ENCODE results near the gene PTGER2. TPM values are rescaled to one million over a fixed set of nuclear protein-coding genes. Genes with fewer than 3 reads are reported as not detected.

Gene PTGER2
- total and polyA plus RNA-seq, 5 donors = 0.32 to 1.6 (median 0.80) TPM

Other genes starting within 250 kb of the PTGER2 start
- 10 to 100 TPM; 22.5 to 38.1 (median 29.2) TPM for gene NID2, start 245.3 kb upstream of the PTGER2 start, total RNA-seq
- gene NID2, start 245.3 kb upstream of the PTGER2 start, polyA plus RNA-seq = 18.9 TPM
- gene PTGDR, start 46.6 kb upstream of the PTGER2 start, total RNA-seq = under 1 TPM; 0.29 to 0.43 (median 0.42) TPM
- 0.32 TPM for gene PTGDR, start 46.6 kb upstream of the PTGER2 start, polyA plus RNA-seq
- gene TXNDC16, start 238.2 kb downstream of the PTGER2 start, total RNA-seq = 1 to 10 TPM; 4.1 to 7.6 (median 6.8) TPM
- 2.6 TPM for gene TXNDC16, start 238.2 kb downstream of the PTGER2 start, polyA plus RNA-seq
- 1 to 10 TPM in 2 of 4 donors, under 1 TPM in 2; 0.56 to 1.4 (median 0.89) TPM for gene GPR137C, start 238.5 kb downstream of the PTGER2 start, total RNA-seq
- 0.68 TPM for gene GPR137C, start 238.5 kb downstream of the PTGER2 start, polyA plus RNA-seq